ENCODE data around the gene PLEKHA4.
"Not testable (repeated sequence)": the region's sequence is repeated elsewhere in the genome, so short reads cannot be mapped to it uniquely, and the experiment has no call there.

PLEKHA4 gene

DNA sequence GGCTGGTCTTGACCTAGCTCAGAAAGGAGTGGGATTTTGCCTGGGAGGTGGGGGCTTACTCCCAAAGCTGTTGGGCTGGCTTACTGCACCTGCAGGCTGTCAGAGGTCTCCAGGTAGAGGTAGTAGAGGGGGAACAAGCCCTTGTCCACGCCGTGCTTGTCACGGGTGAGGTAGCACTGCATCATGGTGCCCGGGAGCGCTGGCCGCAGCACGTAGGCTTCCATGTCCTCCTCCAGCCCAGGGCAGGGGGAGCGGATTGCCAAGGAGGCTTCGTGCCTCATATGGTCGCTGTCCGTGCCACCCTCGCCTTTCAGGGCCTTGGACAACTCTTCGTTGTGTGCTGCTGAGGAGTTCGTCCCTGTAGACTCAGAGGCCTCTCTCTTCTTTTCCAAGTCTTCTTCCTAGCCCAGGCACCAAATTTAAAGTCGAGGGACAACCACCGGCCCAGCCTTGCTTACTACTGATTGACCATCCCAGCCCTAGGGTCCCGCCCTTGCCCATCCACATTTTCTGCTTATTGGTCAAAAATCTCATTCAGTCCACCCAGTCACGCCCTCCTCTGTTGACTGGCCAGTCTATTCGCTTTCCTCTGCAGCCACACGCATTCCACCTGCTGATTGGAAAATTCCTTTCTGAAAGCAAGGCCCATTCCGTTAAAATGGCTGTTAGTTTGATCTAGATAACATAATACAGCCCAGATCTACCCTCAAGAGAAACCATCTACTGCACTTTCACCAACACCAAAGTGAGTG is 19.6 kb upstream of the PLEKHA4 start:
- no peak for DNase-seq (ENCODE audit: low read depth)

GRCh38 chr19:48883726-48884125 is 15.3 kb upstream of the PLEKHA4 start:
- no peak for DNase-seq (ENCODE audit: low read depth)

GRCh38 chr19:48881741-48882657 is 13.6 kb upstream of the PLEKHA4 start:
- no peak for DNase-seq (ENCODE audit: low read depth)

DNA sequence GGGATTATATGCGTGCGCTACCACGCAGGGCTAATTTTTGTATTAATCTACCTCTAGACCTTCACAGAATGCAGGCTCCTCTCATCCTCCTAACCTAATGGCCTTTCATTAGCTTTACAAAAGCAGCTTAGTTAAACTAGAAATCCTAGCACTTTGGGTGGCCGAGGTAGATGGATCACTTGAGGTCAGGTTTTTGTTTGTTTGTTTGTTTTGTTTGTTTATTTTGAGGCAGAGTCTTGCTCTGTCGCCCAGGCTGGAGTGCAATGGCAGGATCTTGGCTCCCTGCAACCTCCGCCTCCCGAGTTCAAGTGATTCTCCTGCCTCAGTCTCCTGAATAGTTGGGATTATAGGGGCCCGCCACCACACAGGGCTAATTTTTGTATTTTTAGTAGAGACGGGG is 11.3 kb upstream of the PLEKHA4 start:
- not testable (repeated sequence) for DNase-seq (ENCODE audit: low read depth)

DNA sequence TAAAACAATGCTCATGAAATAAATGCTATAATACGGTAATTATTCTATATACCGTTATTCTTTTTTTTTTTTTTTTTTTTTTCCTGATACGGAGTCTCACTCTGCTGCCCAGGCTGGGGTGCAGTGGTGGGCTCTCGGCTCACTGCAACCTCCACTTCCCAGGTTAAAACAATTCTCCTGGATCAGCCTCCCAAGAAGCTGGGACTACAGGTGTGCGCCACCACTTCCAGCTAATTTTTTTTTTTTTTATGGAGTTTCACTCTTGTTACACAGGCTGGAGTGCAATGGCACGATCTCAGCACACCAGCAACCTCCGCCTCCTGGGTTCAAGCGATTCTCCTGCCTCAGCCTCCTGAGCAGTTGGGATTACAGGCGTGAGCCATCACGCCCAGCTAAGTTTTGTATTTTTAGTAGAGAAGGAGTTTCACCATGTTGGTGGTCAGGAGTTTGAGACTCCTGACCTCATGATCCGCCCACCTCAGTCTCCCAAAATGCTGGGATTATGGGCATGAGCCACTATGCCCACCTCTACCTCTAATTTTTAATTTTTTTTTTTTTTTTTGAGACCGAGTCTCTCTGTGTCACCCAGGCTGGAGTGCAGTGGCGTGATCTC is 10.7 kb upstream of the PLEKHA4 start:
- no peak for DNase-seq (ENCODE audit: low read depth)

DNA sequence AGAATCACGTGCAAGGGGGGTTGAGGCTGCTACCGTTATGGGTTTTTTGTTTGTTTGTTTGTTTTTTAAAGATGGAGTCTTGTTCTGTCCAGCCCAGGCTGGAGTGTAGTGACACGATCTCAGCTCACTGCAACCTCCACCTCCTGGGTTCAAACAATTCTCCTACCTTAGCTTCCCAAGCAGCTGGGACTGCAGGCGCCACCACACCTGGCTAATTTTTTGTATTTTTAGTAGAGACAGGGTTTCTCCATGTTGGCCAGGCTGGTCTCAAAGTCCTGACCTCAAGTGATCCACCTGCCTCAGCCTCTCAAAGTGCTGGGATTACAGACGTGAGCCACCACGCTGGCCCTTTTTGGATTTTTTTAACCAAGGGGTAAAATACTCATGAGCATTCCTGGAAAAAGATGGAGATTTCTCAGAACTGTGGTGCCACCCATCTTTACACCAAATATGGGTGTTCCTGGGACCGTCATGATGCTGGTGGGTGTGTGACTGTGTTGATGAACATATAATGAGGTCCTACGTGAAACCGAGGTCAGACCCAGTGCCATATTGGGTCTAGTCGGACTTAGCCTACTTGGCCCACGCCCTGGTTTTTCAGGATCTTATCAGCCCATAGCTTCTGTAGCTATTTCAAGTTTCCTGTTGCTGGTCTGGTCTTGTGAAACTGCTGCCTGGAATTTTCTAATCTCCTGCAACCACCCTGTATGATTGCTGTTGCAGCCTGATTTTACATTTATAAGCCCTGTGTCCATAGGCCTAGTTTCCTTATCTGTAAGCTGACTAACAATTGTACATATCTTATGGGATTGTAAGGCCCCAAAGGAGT is 10.0 kb upstream of the PLEKHA4 start:
- DNase-seq (ENCODE audit: low read depth), result no peak

GRCh38 chr19:48877855-48878195 is 9.4 kb upstream of the PLEKHA4 start:
- no peak for DNase-seq (ENCODE audit: low read depth)

DNA sequence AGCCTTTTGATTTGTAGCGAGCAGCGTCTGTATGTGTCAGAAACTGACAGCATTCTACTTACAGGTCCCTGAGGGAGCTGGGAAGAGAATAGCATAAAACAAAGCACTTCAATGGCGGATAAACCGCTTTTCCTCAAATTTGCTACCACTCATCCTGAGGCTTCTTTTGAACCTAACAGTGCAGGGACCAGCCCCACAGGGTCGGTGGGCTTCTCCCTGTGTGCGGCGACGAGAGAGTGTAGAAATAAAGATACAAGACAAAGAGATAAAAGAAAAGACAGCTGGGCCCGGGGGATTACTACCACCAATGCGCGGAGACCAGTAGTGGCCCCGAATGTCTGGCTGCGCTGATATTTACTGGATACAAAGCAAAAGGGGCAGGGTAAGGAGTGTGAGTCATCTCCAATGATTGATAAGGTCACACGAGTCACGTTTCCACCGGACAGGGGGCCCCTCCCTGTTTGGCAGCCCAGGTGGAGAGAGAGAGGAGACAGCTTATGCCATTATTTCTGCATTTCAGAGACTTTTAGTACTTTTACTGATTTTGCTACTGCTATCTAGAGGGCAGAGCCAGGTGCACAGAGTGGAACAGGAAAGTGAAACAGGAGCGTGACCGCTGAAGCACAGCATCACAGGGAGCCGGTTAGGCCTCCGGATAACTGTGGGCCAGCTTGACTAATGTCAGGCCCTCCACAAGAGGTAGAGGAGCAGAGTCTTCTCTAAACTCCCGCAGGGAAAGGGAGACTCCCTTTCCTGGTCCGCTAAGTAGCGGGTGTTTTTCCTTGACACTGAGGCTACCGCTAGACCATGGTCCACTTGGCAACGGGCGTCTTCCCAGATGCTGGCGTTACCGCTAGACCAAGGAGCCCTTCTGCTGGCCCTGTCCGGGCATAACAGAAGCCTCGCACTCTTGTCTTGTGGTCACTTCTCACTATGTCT is 7.9 kb upstream of the PLEKHA4 start:
- not testable (repeated sequence) for DNase-seq (ENCODE audit: low read depth)

- no peak for DNase-seq (ENCODE audit: low read depth)
Measured at GRCh38 chr19:48874303-48875135, 6.1 kb upstream of the PLEKHA4 start.

GRCh38 chr19:48873476-48874302 is 5.3 kb upstream of the PLEKHA4 start:
- no peak for DNase-seq (ENCODE audit: low read depth)

GRCh38 chr19:48872884-48873475 is 4.6 kb upstream of the PLEKHA4 start:
- peak; percentile 65 for DNase-seq (ENCODE audit: low read depth)

DNA sequence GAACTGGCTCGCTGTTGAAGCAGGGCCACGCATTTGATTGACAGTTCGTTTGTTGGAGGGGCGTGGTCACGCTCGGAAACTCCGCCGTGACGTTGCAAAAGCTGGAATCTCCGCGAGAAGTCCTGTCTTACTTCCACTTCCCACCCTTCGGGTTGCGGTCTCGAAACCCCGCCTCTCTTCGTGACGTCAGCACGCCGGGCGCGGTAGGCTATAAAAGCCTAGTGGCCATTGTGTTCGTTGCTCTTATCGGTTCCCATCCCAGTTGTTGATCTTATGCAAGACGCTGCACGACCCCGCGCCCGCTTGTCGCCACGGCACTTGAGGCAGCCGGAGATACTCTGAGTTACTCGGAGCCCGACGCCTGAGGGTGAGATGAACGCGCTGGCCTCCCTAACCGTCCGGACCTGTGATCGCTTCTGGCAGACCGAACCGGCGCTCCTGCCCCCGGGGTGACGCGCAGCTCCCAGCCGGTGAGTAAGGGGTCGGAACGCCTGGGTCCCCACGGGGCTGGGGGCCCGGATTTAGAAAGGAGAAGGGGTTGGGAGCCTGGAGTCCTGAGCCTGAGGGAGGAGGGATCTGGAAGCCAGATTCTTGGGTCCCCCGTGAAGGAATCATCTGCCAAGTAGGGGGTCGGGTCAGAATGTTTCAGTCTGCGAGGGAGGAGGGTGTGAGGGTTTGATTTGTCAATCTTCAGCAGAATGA is 3.9 kb upstream of the PLEKHA4 start, which contains the start of gene PPP1R15A:
Gene PPP1R15A, plus strand, starts transcription at position 240 of the 702 bp plus-strand sequence. CDS start 813 bp downstream, outside the sequence.
- DNase-seq (ENCODE audit: low read depth), result peak; percentile 97

DNA sequence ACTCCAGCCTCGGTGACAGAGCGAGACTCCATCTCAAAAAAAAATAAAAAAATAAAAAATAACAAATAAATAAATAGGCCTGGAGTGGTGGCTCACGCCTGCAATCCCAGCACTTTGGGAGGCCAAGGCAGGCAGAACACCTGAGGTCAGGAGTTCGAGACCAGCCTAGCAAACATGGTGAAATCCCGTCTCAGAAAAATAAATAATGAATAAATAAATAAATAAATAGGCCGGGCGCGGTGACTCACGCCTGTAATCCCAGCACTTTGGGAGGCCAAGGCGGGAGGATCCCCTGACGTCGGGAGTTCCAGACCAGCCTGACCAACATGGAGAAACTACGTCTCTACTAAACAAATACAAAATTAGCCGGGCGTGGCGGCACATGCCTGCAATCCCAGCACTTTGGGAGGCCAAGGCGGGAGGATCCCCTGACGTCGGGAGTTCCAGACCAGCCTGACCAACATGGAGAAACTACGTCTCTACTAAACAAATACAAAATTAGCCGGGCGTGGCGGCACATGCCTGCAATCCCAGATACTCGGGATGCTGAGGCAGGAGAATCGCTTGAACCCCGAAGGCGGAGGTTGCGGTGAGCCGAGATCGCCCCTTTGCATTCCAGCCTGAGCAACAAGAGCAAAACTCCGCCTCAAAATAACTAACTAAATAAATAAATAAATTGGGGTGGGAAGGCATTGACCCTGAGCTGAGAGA is 3.2 kb upstream of the PLEKHA4 start:
- DNase-seq (ENCODE audit: low read depth), result not testable (repeated sequence)

DNA sequence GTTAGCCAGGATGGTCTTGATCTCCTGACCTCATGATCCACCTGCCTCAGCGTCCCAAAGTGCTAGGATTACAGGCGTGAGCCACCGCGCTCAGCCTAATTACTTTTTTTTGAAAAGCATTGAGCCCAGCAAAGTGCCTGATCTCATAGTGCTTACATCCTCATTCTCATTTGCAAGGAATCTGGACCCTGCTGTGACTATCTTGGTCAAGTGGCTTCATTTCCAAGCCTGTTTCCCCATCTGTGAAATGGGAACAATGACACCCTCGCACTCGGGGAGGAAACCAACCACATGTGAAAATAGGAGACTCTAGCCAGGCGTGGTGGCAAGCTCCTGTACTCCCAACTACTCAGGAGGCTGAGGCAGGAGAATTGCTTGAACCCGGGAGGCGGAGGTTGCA is 1.6 kb upstream of the PLEKHA4 start:
- DNase-seq (ENCODE audit: low read depth), result no peak

DNA sequence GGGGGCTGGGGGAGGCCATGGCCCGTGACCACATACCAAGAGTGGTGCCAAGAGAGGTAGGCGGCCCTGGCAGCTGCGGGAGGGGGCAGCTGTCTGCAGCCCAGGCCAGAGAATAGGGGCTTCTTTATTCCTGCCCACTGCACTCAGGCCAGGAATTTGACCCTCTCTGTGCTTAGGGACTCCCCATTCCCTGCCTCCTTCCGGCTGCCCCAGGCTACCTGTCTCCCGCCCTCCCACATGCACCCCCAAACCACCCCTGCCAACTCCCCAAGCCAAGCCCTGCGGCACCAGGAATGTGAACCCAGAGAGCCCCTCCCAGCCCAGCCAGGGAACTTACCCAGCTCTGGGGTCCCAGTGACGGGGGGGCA is 687 bp downstream of the PLEKHA4 start:
- no peak for DNase-seq (ENCODE audit: low read depth)

- DNase-seq (ENCODE audit: low read depth), result no peak
Measured at GRCh38 chr19:48867123-48867745, 1.2 kb downstream of the PLEKHA4 start.

GRCh38 chr19:48866692-48867091 is 1.7 kb downstream of the PLEKHA4 start:
- no peak for DNase-seq (ENCODE audit: low read depth)

All from stimulated activated CD4-positive, alpha-beta T cell treated with anti-CD3 and anti-CD28 coated beads, Interleukin-2, amount 100 ng/mL, for 4 hours (primary cell).